RWPE2 (cell line): ENCODE measurements around the gene AGBL4.

Source experiments
- ATAC-seq: fragments of 200-7000 bp; cut with Tn5 transposase; 3 replicates; pipeline ENCODE4 v1.9.1; 2021; ENCODE audit warnings: low read depth
- DNase-seq: peaks from one replicate; pipeline ENCODE4 v3.0.0-alpha.2; 2020; ENCODE audit warnings: low spot score
- H3K27ac ChIP-seq: fragments of 450-650 bp; 2 replicates; pipeline ENCODE4 v1.5.1; 2017; ENCODE audit warnings: mild to moderate bottlenecking; ENCODE audit not compliant: poor library complexity, severe bottlenecking
- H3K27me3 ChIP-seq: fragments of 250-450 bp; sonication (Bioruptor Pico); 2 replicates; pipeline ENCODE4 v1.5.1; 2021; ENCODE audit warnings: mild to moderate bottlenecking, moderate library complexity; ENCODE audit not compliant: insufficient read depth, poor library complexity, severe bottlenecking
- H3K36me3 ChIP-seq: fragments of 250-450 bp; sonication (Bioruptor Pico); 2 replicates; pipeline ENCODE4 v1.5.1; 2020; ENCODE audit warnings: low read depth, mild to moderate bottlenecking, moderate library complexity
- H3K4me1 ChIP-seq: fragments of 250-450 bp; sonication (Bioruptor Pico); 2 replicates; pipeline ENCODE4 v1.5.1; 2021; ENCODE audit warnings: mild to moderate bottlenecking, moderate library complexity; ENCODE audit not compliant: insufficient read depth, poor library complexity, severe bottlenecking
- H3K4me3 ChIP-seq: fragments of 250-450 bp; sonication (Bioruptor Pico); 2 replicates; pipeline ENCODE4 v1.5.1; 2021; ENCODE audit warnings: mild to moderate bottlenecking, moderate library complexity; ENCODE audit not compliant: severe bottlenecking
- H3K9me3 ChIP-seq: fragments of 250-450 bp; sonication (Bioruptor Pico); 2 replicates; pipeline ENCODE4 v1.5.1; 2021; ENCODE audit warnings: mild to moderate bottlenecking, moderate library complexity; ENCODE audit not compliant: severe bottlenecking
- TF ChIP-seq, protein P1 (sequence below): fragments of 450-650 bp; IDR thresholded peaks from one replicate; pipeline ENCODE4 v1.5.1; 2017; ENCODE audit warnings: mild to moderate bottlenecking, moderate library complexity; ENCODE audit not compliant: poor library complexity, severe bottlenecking

AGBL4 gene

DNA sequence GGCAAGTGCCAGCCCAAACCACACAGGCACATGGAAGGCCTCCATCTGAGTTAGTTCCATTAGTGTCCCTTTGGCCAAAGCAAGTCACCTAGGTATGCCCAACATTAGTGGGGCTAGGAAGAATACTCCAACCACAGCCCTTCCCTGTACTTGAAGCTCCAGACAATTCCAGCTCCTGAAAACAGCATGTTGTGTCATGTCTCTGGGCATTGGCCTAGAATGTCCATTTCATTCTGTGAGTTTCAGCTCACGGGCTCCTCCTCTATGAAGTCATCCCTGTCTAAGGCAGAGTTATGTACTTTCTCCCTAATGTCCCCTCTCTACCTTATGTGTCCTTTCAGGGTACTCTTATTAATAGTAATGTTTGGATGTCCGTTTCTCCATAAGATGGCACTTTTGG lies 1455.3 kb downstream of the AGBL4 start:
- H3K9me3 ChIP-seq, result no peaks in the 10 kb centered on the region
- TF ChIP-seq, protein P1, sequence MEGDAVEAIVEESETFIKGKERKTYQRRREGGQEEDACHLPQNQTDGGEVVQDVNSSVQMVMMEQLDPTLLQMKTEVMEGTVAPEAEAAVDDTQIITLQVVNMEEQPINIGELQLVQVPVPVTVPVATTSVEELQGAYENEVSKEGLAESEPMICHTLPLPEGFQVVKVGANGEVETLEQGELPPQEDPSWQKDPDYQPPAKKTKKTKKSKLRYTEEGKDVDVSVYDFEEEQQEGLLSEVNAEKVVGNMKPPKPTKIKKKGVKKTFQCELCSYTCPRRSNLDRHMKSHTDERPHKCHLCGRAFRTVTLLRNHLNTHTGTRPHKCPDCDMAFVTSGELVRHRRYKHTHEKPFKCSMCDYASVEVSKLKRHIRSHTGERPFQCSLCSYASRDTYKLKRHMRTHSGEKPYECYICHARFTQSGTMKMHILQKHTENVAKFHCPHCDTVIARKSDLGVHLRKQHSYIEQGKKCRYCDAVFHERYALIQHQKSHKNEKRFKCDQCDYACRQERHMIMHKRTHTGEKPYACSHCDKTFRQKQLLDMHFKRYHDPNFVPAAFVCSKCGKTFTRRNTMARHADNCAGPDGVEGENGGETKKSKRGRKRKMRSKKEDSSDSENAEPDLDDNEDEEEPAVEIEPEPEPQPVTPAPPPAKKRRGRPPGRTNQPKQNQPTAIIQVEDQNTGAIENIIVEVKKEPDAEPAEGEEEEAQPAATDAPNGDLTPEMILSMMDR, result no peak
- no peak overlapping the region for H3K27ac ChIP-seq
- H3K36me3 ChIP-seq, result no peaks in the 10 kb centered on the region
- H3K27me3 ChIP-seq, result no peaks in the 10 kb centered on the region
- ATAC-seq (no peak), DNase-seq (no peak)
- H3K4me3 ChIP-seq, result no peak overlapping the region
- no peaks in the 10 kb centered on the region for H3K4me1 ChIP-seq

DNA sequence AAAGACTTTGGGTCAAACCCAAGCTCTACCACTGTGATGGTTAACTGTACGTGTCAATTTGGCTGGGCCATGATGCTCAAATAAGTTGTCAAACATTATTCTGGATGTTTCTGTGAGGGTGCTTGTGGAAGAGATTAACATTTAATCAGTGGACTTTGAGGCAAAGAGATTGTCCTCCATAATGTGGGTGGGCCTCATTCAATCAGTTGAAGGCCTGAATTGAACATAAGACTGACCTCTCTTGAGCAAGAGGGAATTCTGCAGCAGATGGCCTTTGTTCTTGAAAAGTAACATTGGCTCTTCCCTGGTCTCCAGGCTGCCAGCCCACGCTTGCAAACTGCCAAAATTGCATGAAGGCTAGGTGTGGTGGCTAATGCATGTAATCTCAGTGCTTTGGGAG lies 1457.3 kb downstream of the AGBL4 start:
- H3K4me1 ChIP-seq, result no peaks in the 10 kb centered on the region
- H3K9me3 ChIP-seq, result no peaks in the 10 kb centered on the region
- H3K4me3 ChIP-seq, result no peak overlapping the region
- DNase-seq (no peak), ATAC-seq (no peak)
- no peak overlapping the region for H3K27ac ChIP-seq
- TF ChIP-seq, protein P1, result no peak
- H3K27me3 ChIP-seq, result no peaks in the 10 kb centered on the region
- no peaks in the 10 kb centered on the region for H3K36me3 ChIP-seq

DNA sequence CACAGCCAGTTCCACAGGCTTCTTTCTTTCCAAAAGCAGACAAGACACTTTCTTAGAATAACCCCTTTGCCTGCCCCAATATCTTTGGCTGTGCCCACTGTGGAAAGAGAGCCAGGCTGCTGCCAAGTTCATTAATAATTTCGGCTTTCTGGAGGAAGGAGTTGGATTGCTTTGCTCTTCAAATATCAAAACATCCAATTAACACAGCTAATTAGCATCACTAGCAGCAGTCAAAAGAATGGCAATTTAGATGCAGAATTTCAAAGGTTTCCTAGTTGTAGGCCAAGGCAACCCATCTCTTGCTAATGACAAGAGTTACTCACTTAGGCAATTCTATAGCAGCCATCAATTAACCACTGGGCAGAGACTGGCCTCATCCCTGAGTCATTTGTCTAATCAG lies 1460.7 kb downstream of the AGBL4 start:
- Histone ChIP-seq H3K36me3 (no peaks in the 10 kb centered on the region), H3K4me1 (no peaks in the 10 kb centered on the region), H3K9me3 (no peaks in the 10 kb centered on the region), H3K27ac (no peak overlapping the region), H3K4me3 (no peak overlapping the region), H3K27me3 (no peaks in the 10 kb centered on the region)
- DNase-seq, result no peak
- TF ChIP-seq, protein P1, result no peak
- no peak for ATAC-seq

DNA sequence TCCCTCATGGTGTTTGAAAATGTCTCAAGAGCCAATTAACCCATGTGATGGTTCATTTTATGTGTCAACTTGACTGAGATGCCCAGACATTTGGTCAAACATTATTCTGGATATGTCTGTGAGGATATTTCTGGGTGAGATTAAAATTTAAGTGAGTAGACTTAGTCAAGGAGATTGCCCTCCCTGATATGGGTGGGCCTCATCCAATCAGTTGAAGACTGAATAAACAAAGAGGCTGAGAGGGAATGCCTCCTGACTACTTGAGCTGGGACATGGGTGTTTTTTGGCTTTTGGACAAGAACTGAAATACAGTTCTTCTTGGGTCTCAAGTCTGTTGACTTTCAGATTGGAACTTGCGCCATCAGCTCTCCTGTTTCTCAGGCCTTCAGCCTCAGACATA lies 1462.3 kb downstream of the AGBL4 start:
- no peaks in the 10 kb centered on the region for H3K4me1 ChIP-seq
- no peak overlapping the region for H3K27ac ChIP-seq
- ATAC-seq (no peak), DNase-seq (no peak)
- H3K4me3 ChIP-seq, result no peak overlapping the region
- TF ChIP-seq, protein P1, result no peak
- H3K9me3 ChIP-seq, result no peaks in the 10 kb centered on the region
- H3K36me3 ChIP-seq, result no peaks in the 10 kb centered on the region
- no peaks in the 10 kb centered on the region for H3K27me3 ChIP-seq

DNA sequence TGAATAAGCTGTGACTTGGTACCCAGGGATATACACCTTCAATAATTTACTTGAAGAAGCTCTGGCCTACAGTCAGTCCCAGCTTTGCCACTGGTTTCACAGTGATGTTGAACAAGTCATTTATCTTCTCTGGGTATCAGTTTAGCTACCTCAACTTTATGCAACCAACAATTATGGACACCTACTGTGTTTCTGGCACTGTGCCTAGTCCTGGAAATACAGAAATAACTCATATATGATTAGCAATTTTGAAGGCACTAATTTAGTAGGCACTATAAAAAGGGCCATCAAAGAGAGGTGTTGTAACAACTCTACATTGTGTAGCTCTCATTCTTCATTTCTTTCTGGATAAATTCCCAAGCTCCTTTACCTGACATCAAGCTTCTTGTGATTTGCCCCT lies 1463.2 kb downstream of the AGBL4 start:
- DNase-seq (no peak), ATAC-seq (no peak)
- no peaks in the 10 kb centered on the region for H3K27me3 ChIP-seq

More for the DNA sequence above, 1463.2 kb downstream of the AGBL4 start:
- Histone ChIP-seq H3K9me3 (no peaks in the 10 kb centered on the region), H3K4me3 (no peak overlapping the region), H3K4me1 (no peaks in the 10 kb centered on the region), H3K36me3 (no peaks in the 10 kb centered on the region), H3K27ac (no peak overlapping the region)
- TF ChIP-seq, protein P1, result no peak
